ENCODE measurements around the gene ZBTB7C. TPM values are rescaled to one million over a fixed set of nuclear protein-coding genes. Genes with fewer than 3 reads are reported as not detected.

ZBTB7C gene
- total and polyA plus RNA-seq, 2 of the 8 experiments (the other 6 are each of a cell fraction or from before 2014, with no cell fraction given) = 0.15 to 0.45 TPM

GRCh38 chr18:47996091-47996541 is 413.1 kb downstream of the ZBTB7C start:
- H4K5ac ChIP-seq (ENCODE audit: insufficient read length, low read depth, low read length) = no peak overlapping the region
- no peak overlapping the region for H2BK15ac ChIP-seq (ENCODE audit: low read length)
- no peak overlapping the region for H3K23ac ChIP-seq (ENCODE audit: insufficient read length)
- no peak overlapping the region for H3K18ac ChIP-seq (ENCODE audit: extremely low read depth, low read length)
- no peak overlapping the region for H2BK20ac ChIP-seq (ENCODE audit: low read length)
- H3K4me1 ChIP-seq (replicated peaks in 1 of 4; ENCODE audit: control insufficient read depth in 3 of 4, insufficient read depth in 4 of 4, low read length in 3 of 4) = no peaks in the 10 kb centered on the region; a peak in 1 of 7 replicates
- no peak overlapping the region for H3K4ac ChIP-seq (replicated peaks; ENCODE audit: insufficient read length, low read depth, low read length)
- H3K14ac ChIP-seq (ENCODE audit: insufficient read length) = no peak overlapping the region
- no peak for FAIRE-seq
- H3K27me3 ChIP-seq (replicated peaks in 1 of 4; ENCODE audit: control insufficient read depth in 3 of 4, extremely low read depth in 1 of 4, insufficient read depth in 3 of 4, low read length in 3 of 4) = no peaks in the 10 kb centered on the region
- H2BK120ac ChIP-seq (replicated peaks; ENCODE audit: low read depth, low read length) = no peak overlapping the region
- H3K79me2 ChIP-seq (ENCODE audit: control insufficient read depth in 1 of 2, insufficient read depth in 2 of 2, low read length in 2 of 2) = no peaks in the 10 kb centered on the region
- H3K56ac ChIP-seq (replicated peaks; ENCODE audit: insufficient read length, low read depth, low read length) = no peak overlapping the region
- no peaks in the 10 kb centered on the region for H3K79me1 ChIP-seq (ENCODE audit: low read depth, low read length)
- no peak overlapping the region for H4K91ac ChIP-seq (replicated peaks; ENCODE audit: insufficient read length, low read length)
- ChIA-PET CTCF (ENCODE audit: partially characterized antibody) (interaction anchor here (0.6 to 6.6 kb wide), 16 partner anchors 10 to 659 kb away, joined by 3 to 117 read pairs (median 14); no protein-coding TSS in a partner anchor), POLR2A (ENCODE audit: partially characterized antibody) (interaction anchor here (0.8 to 2.4 kb wide), 3 partner anchors 20 to 66 kb away, joined by 3 to 9 read pairs (median 3); partner anchors contain the start of gene SMAD2)
- H2BK12ac ChIP-seq (ENCODE audit: low read depth, low read length) = no peak overlapping the region
- no peaks in the 10 kb centered on the region for H4K20me1 ChIP-seq (replicated peaks in 1 of 2; ENCODE audit: control insufficient read depth in 1 of 2, insufficient read depth in 2 of 2, low read length in 2 of 2)
- no peak overlapping the region for H3K9ac ChIP-seq (replicated peaks in 1 of 4; ENCODE audit: extremely low read depth in 1 of 4, low read depth in 3 of 4, low read length in 3 of 4)
- no peak for DNase-seq (ENCODE audit: low read depth in 1 of 2, low spot score in 2 of 2)
- H2AK5ac ChIP-seq (ENCODE audit: low read depth, low read length) = no peak overlapping the region
- H3K4me2 ChIP-seq (ENCODE audit: insufficient read depth in 1 of 2, low read depth in 2 of 2, low read length in 2 of 2) = no peak overlapping the region
- H2AFZ ChIP-seq (ENCODE audit: low read length) = no peak overlapping the region
- no peak overlapping the region for H4K8ac ChIP-seq (ENCODE audit: extremely low read depth, insufficient read depth, low read length)
- WGBS, 2 experiments (ENCODE audit: extremely low coverage in 1 of 2, insufficient coverage in 1 of 2, insufficient read length in 1 of 2, insufficient replicate concordance in 2 of 2, low coverage in 1 of 2, low lambda C conversion rate in 2 of 2, missing lambda C conversion rate in 1 of 2) = 59% methylated on average over 3 of the region's 3 CpGs; no CpG with 5 or more reads in 1 of the 2 experiments
- H3K4me3 ChIP-seq (ENCODE audit: extremely low read depth in 1 of 4, insufficient read depth in 2 of 4, low read depth in 3 of 4, low read length in 4 of 4) = no peak overlapping the region
- no peak overlapping the region for H2BK5ac ChIP-seq (ENCODE audit: low read depth, low read length)
- H3K27ac ChIP-seq (ENCODE audit: low read depth, low read length) = no peak overlapping the region
- H3K9me3 ChIP-seq (ENCODE audit: insufficient read depth in 2 of 2, low read depth in 1 of 2, low read length in 1 of 2) = peaks cover 4 to 5% of the 10 kb centered on the region in 2 experiments; a peak in 2 of 4 replicates
- no peaks in the 10 kb centered on the region for H3K23me2 ChIP-seq (ENCODE audit: low read depth, low read length)
- H3K36me3 ChIP-seq (ENCODE audit: control insufficient read depth in 2 of 4, insufficient read depth in 4 of 4, low read length in 3 of 4) = no peaks in the 10 kb centered on the region
- TF ChIP-seq BCL11A (IDR thresholded peaks at IDR 0.05; ENCODE audit: low read depth in 2 of 2, low read length in 2 of 2) (no peak), SAP30 (IDR thresholded peaks at IDR 0.05; ENCODE audit: insufficient read depth, insufficient replicate concordance, low read length) (no peak), RNF2 (IDR thresholded peaks at IDR 0.05; ENCODE audit: borderline replicate concordance, low read depth, low read length, missing control alignments, poor library complexity, severe bottlenecking) (no peak), CTBP2 (IDR thresholded peaks at IDR 0.05; ENCODE audit: borderline replicate concordance, insufficient read depth, insufficient read length, low read length) (no peak), EP300 (IDR thresholded peaks at IDR 0.05; ENCODE audit: borderline replicate concordance in 1 of 2, low read depth in 2 of 2, low read length in 2 of 2) (no peak), SUZ12 (IDR thresholded peaks at IDR 0.05; ENCODE audit: low read length) (no peak), KDM1A (IDR thresholded peaks at IDR 0.05; ENCODE audit: borderline replicate concordance, low read length) (no peak), BRCA1 (IDR thresholded peaks at IDR 0.05; ENCODE audit: low read depth, low read length) (no peak), TCF12 (IDR thresholded peaks at IDR 0.05; ENCODE audit: low read depth, low read length) (no peak), CBX5 (IDR thresholded peaks at IDR 0.05; ENCODE audit: low read depth, low read length) (no peak), ATF3 (IDR thresholded peaks at IDR 0.05; ENCODE audit: insufficient read depth, low read depth, low read length) (no peak)
